PC-9 (cell line): ENCODE measurements around the gene CDH22. TPM values are rescaled to one million over a fixed set of nuclear protein-coding genes. Genes with fewer than 3 reads are reported as not detected.

Experiments used
- BruUV-seq: library from RNA; stranded (reverse); fragments of 400-500 nt; replicated peaks from 2 replicates; lab custom pipeline; 2021; lab: Mats Ljungman, UMichigan
- CTCF ChIA-PET: fragments of 300-600 bp; sonication (Branson Sonifier 250); formaldehyde crosslinking; loops from one replicate; lab custom pipeline; 2022; ENCODE audit warnings: antibody characterized with exemption; lab: Charles Lee
- POLR2A ChIA-PET: fragments of 300-600 bp; sonication (Branson Sonifier 250); formaldehyde crosslinking; loops from one replicate; lab custom pipeline; 2022; ENCODE audit warnings: antibody characterized with exemption; ENCODE audit not compliant: unreplicated experiment; lab: Charles Lee
- DNase-seq, 2 experiments: peaks; one replicate each; pipeline versions ENCODE4 v3.0.0 to v3.0.0-alpha.2; 2015 to 2022; ENCODE audit warnings: mixed read lengths in 1 of 2
- H2AFZ ChIP-seq: fragments of 200-600 bp; sonication (generic); 2 replicates; pipeline ENCODE4 v1.8.1; 2017; ENCODE audit warnings: antibody characterized with exemption
- H3F3A ChIP-seq: fragments of 200-600 bp; sonication (generic); 2 replicates; pipeline ENCODE4 v1.8.1; 2017; ENCODE audit warnings: antibody characterized with exemption, mild to moderate bottlenecking, low read depth; ENCODE audit not compliant: insufficient read depth
- H3K27ac ChIP-seq: fragments of 200-600 bp; sonication (generic); 2 replicates; pipeline ENCODE4 v1.6.1; 2016; ENCODE audit warnings: mixed run types
- H3K27me3 ChIP-seq: fragments of 200-600 bp; sonication (generic); 2 replicates; pipeline ENCODE4 v1.6.1; 2016; ENCODE audit warnings: low read depth, mixed run types; ENCODE audit not compliant: insufficient read depth
- H3K36me3 ChIP-seq: fragments of 200-600 bp; sonication (generic); 2 replicates; pipeline ENCODE4 v1.6.1; 2016; ENCODE audit warnings: low read depth, mixed run types
- H3K4me1 ChIP-seq: fragments of 200-600 bp; sonication (generic); replicated peaks from 2 replicates; pipeline ENCODE4 v1.6.1; 2016; ENCODE audit warnings: mixed run types; ENCODE audit not compliant: insufficient read depth
- H3K4me2 ChIP-seq: fragments of 200-600 bp; sonication (generic); 2 replicates; pipeline ENCODE4 v1.6.1; 2017; ENCODE audit warnings: mixed run types
- H3K4me3 ChIP-seq: fragments of 200-600 bp; sonication (generic); 2 replicates; pipeline ENCODE4 v1.6.1; 2016; ENCODE audit warnings: mixed run types
- H3K79me2 ChIP-seq: fragments of 200-600 bp; sonication (generic); 2 replicates; pipeline ENCODE4 v1.6.1; 2017; ENCODE audit warnings: low read depth, mixed run types
- H3K9me2 ChIP-seq: fragments of 200-600 bp; sonication (generic); 2 replicates; pipeline ENCODE4 v1.8.1; 2017; ENCODE audit warnings: mild to moderate bottlenecking; ENCODE audit not compliant: insufficient read depth
- H3K9me3 ChIP-seq: fragments of 200-600 bp; sonication (generic); 2 replicates; pipeline ENCODE4 v1.8.1; 2016; ENCODE audit warnings: low read depth; ENCODE audit not compliant: insufficient read depth
- H4K20me1 ChIP-seq: fragments of 200-600 bp; sonication (generic); 2 replicates; pipeline ENCODE4 v1.8.1; 2017; ENCODE audit not compliant: insufficient read depth
- CTCF ChIP-seq: fragments of 200-600 bp; sonication (generic); conservative IDR thresholded peaks from 2 replicates; pipeline ENCODE4 v1.6.1; 2017; ENCODE audit warnings: mixed run types, antibody characterized with exemption, mild to moderate bottlenecking, moderate library complexity
- EZH2 ChIP-seq: fragments of 200-600 bp; sonication (generic); IDR thresholded peaks from 2 replicates; pipeline ENCODE4 v1.8.0; 2017; ENCODE audit warnings: antibody characterized with exemption, low read depth
- intact Hi-C: fragments of 100-400 bp; cut with micrococcal nuclease; formaldehyde crosslinking; loops from one replicate; pipeline ENCODE4 v1.10.0; 2022; ENCODE audit not compliant: unreplicated experiment
- total RNA-seq: library from RNA; stranded (reverse); gene quantifications from 2 replicates; pipeline ENCODE4 v1.2.3, GENCODE V29; 2021

The CDH22 gene
- total RNA-seq, 1 experiment from 2014 or later: not detected

GRCh38 chr20:46307999-46308257, 370 bp downstream of the CDH22 start:
- Histone ChIP-seq H3K27ac (no peak overlapping the region), H4K20me1 (no peaks in the 10 kb centered on the region), H3K4me1 (no peaks in the 10 kb centered on the region), H3K4me3 (no peak overlapping the region), H2AFZ (no peak overlapping the region), H3K36me3 (no peaks in the 10 kb centered on the region), H3F3A (no peaks in the 10 kb centered on the region; the same call in 1 of the 2 replicates), H3K9me2 (no peaks in the 10 kb centered on the region), H3K27me3 (peaks cover 85% of the 10 kb centered on the region), H3K4me2 (no peak overlapping the region), H3K9me3 (no peaks in the 10 kb centered on the region), H3K79me2 (no peaks in the 10 kb centered on the region)
- TF ChIP-seq CTCF: no peak
- TF ChIP-seq EZH2: no peak
- BruUV-seq: no TSS peak
- intact Hi-C loops: loop anchor here (1.0 to 5.0 kb wide), 3 partner anchors 103 to 176 kb away; no protein-coding TSS in a partner anchor
- POLR2A ChIA-PET: no interaction called here
- CTCF ChIA-PET: no interaction called here
- no peak for DNase-seq

- no peaks in the 10 kb centered on the region for H3K9me3 ChIP-seq
- no peaks in the 10 kb centered on the region; the same call in 1 of the 2 replicates for H3F3A ChIP-seq
- peak; percentile 43 to 55 for DNase-seq
- H3K9me2 ChIP-seq: no peaks in the 10 kb centered on the region
- H3K4me1 ChIP-seq: no peaks in the 10 kb centered on the region
- no peak overlapping the region for H3K4me3 ChIP-seq
- peaks cover 85% of the 10 kb centered on the region for H3K27me3 ChIP-seq
- CTCF ChIA-PET: interaction anchor here (1.0 to 1.1 kb wide), 2 partner anchors 12 to 100 kb away, joined by 3 read pairs; no protein-coding TSS in a partner anchor
- no peak overlapping the region for H3K4me2 ChIP-seq
- BruUV-seq: no TSS peak
- no peaks in the 10 kb centered on the region for H3K36me3 ChIP-seq
- no peak overlapping the region for H3K27ac ChIP-seq
- intact Hi-C loops: loop anchor here (1.0 to 5.0 kb wide), 3 partner anchors 104 to 175 kb away; no protein-coding TSS in a partner anchor
- no peak overlapping the region for H2AFZ ChIP-seq
- H3K79me2 ChIP-seq: no peaks in the 10 kb centered on the region
- H4K20me1 ChIP-seq: no peaks in the 10 kb centered on the region
- POLR2A ChIA-PET: no interaction called here
- no peak for TF ChIP-seq EZH2
- TF ChIP-seq CTCF: peak; percentile 88
These were observed 929 bp downstream of the CDH22 start for GRCh38 chr20:46307139-46307998.

- Histone ChIP-seq H3K27me3 (peaks cover 85% of the 10 kb centered on the region), H3K4me2 (no peak overlapping the region), H3K9me3 (no peaks in the 10 kb centered on the region), H2AFZ (no peak overlapping the region), H3K36me3 (no peaks in the 10 kb centered on the region), H3K79me2 (no peaks in the 10 kb centered on the region), H4K20me1 (no peaks in the 10 kb centered on the region), H3F3A (no peaks in the 10 kb centered on the region; the same call in 1 of the 2 replicates), H3K9me2 (no peaks in the 10 kb centered on the region), H3K27ac (no peak overlapping the region), H3K4me3 (no peak overlapping the region), H3K4me1 (no peaks in the 10 kb centered on the region)
- no peak for DNase-seq
- TF ChIP-seq CTCF (no peak), EZH2 (no peak)
- BruUV-seq: no TSS peak
- ChIA-PET CTCF (interaction anchor here (1.0 to 1.1 kb wide), 2 partner anchors 12 to 100 kb away, joined by 3 read pairs; no protein-coding TSS in a partner anchor), POLR2A (no interaction called here)
- intact Hi-C loops: loop anchor here (1.0 to 5.0 kb wide), 3 partner anchors 105 to 174 kb away; no protein-coding TSS in a partner anchor
These were observed 1.6 kb downstream of the CDH22 start for GRCh38 chr20:46306743-46307138.
